ENCODE data around the gene VWA8.

VWA8 gene

DNA sequence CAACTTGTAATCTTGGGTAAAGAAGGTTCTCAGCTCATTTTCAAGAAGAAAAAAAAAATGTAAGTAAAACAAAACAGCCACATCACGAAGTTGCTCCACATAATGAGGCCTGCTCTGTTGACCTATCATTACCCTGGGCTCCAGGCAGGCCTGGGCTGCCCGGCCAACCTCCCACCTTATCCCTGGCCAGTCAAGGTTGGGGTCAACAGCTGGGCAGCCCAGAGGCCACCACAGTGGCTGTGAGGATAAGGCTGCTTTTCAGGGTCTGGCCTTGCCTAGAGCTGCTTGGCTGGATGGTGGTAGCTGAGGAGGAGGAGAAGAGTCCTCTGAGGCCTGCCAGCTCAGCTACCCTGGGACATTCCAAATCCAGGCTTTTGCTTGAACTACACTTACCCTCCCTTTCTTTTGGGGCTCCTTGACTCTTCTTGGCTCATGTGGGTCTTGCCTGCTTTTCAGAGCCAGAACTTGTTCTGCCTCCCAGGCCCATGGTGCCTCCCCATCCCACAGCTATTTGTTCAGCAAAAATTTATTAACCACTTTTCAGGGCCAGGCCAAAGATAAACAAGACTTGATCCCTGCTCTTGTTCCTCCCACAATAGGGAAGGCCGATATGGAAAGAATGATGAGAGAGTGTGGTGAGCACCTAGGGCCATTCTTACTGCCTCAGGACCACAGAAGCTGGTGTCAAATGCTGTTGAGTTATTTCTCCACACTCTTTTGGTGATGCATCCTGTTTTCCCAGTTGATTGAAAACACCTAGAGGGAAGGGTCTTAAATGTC lies 401.9 kb downstream of the VWA8 start:
- Histone ChIP-seq H3K27ac (no peak overlapping the region), H3K9me3 (no peaks in the 10 kb centered on the region), H3K4me1 (peaks cover 0 to 12% (median 0%) of the 10 kb centered on the region in 4 donors), H3K36me3 (no peaks in the 10 kb centered on the region), H3K27me3 (no peaks in the 10 kb centered on the region), H3K4me3 (no peak overlapping the region)
- TF ChIP-seq, protein P1, sequence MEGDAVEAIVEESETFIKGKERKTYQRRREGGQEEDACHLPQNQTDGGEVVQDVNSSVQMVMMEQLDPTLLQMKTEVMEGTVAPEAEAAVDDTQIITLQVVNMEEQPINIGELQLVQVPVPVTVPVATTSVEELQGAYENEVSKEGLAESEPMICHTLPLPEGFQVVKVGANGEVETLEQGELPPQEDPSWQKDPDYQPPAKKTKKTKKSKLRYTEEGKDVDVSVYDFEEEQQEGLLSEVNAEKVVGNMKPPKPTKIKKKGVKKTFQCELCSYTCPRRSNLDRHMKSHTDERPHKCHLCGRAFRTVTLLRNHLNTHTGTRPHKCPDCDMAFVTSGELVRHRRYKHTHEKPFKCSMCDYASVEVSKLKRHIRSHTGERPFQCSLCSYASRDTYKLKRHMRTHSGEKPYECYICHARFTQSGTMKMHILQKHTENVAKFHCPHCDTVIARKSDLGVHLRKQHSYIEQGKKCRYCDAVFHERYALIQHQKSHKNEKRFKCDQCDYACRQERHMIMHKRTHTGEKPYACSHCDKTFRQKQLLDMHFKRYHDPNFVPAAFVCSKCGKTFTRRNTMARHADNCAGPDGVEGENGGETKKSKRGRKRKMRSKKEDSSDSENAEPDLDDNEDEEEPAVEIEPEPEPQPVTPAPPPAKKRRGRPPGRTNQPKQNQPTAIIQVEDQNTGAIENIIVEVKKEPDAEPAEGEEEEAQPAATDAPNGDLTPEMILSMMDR (IDR thresholded peaks at IDR 0.05) = no peak
- intact Hi-C loops (cut with DNase I; ENCODE audit: low total_unique reads) = no loop called here
- no peak for DNase-seq

DNA sequence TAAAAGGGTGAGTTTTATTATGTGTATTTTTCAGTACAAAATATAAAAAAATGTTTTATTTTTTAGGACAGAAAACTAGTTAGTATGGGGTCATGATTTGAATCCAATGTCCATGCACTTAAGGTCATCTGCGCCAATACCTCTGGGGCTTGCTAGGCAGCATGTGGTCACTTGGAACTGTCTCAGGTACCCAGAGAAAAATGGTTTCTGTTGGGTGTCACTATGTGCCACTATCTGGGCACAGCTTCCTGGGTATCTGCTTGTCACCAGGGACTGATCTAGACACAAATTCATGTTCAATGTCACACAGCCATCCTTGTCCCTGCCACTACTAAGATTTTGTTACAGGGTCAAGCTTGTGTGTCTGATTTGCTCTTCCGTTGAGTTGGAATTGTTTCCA lies 403.2 kb downstream of the VWA8 start:
- TF ChIP-seq, protein P1 (IDR thresholded peaks at IDR 0.05) = no peak
- Histone ChIP-seq H3K36me3 (no peaks in the 10 kb centered on the region), H3K4me1 (peaks cover 0 to 12% (median 0%) of the 10 kb centered on the region in 4 donors), H3K27ac (no peak overlapping the region), H3K27me3 (no peaks in the 10 kb centered on the region), H3K4me3 (no peak overlapping the region), H3K9me3 (no peaks in the 10 kb centered on the region)
- no peak for DNase-seq
- intact Hi-C loops (cut with DNase I; ENCODE audit: low total_unique reads) = no loop called here

DNA sequence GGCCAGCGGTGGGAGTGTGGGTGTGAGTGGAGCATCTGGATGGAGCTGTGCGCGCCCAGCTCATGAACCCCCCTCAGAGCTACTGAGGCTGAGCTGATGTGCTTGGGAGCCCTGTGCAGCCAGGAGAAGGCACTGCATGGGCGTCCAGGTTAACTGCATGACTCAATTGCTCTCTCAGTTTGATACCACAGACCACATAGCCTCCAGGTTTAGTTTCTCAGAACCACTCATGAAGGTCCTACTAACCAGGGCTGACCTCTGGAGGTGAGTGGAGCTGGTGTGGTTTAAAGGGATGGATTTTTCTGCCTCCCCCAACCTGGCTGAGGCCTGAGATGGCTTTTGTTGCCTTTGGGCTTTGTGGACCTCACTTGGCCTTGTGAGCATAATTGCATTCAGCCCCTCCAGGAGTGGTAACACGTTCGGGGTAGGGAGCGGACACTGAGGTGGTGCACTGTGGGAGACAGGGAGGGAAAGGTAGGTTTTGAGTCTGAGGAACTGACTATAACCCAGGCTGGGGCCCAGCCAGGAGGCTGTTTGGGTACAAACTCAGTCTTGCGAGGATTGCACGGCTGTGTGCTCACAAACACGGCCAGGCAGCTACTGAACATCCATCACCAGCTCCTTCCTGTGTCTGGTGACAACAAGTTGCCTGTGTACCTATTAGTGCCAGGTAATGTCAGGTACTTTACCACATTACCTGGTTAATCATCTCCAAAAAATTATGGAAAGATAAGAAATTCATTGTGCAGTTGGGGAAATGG lies 406.1 kb downstream of the VWA8 start:
- intact Hi-C loops (cut with DNase I; ENCODE audit: low total_unique reads) = no loop called here
- Histone ChIP-seq H3K9me3 (no peaks in the 10 kb centered on the region), H3K4me1 (no peaks in the 10 kb centered on the region), H3K36me3 (no peaks in the 10 kb centered on the region), H3K4me3 (no peak overlapping the region), H3K27me3 (no peaks in the 10 kb centered on the region), H3K27ac (no peak overlapping the region)
- TF ChIP-seq, protein P1 (IDR thresholded peaks at IDR 0.05) = no peak
- no peak for DNase-seq

DNA sequence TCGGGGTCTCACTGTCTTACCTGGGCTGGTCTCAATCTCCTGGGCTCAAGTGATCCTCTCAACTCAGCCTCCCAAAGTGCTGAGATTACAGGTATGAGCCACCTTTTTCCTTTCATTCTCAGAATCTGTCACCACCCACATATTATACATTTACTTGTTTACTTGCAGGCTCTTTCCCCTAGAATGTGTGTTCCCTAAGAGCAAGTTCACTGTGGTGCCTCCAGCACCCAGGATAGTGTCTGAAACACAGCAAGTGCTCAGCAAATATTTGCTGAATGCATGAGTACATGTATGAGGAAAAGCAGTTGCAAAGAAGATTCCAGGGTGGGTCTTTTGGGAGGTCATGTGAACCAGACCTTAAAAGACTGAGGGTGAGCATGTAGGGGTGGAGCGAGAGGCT lies 406.7 kb downstream of the VWA8 start:
- no peaks in the 10 kb centered on the region for H3K9me3 ChIP-seq
- H3K27ac ChIP-seq = no peak overlapping the region
- TF ChIP-seq, protein P1 (IDR thresholded peaks at IDR 0.05) = no peak
- no peaks in the 10 kb centered on the region for H3K36me3 ChIP-seq
- no peak overlapping the region for H3K4me3 ChIP-seq
- no peak for DNase-seq
- H3K4me1 ChIP-seq = no peaks in the 10 kb centered on the region
- intact Hi-C loops (cut with DNase I; ENCODE audit: low total_unique reads) = no loop called here
- no peaks in the 10 kb centered on the region for H3K27me3 ChIP-seq

DNA sequence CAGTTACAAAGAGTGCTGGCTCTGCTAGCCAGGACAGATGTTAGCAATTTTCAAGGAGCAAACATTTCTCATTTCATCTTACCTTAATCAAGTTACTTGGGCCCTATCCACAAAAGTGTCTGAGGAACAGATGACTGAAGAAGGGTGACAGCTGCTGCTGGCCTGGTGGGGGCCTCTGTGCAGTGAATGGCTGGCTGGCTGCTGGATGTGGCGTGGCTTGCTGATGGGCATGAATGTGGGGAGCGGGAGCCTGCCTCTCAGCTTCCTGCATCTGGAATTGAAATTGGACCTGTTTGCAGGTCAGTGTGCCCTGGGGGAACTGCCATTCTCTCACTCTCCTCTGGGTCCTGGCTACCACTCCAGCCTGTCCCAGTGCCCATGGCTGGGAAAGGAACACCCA lies 408.9 kb downstream of the VWA8 start:
- Histone ChIP-seq H3K27ac (no peak overlapping the region), H3K4me1 (peaks cover 0 to 13% (median 10%) of the 10 kb centered on the region in 4 donors), H3K36me3 (no peaks in the 10 kb centered on the region), H3K4me3 (no peak overlapping the region), H3K27me3 (no peaks in the 10 kb centered on the region), H3K9me3 (no peaks in the 10 kb centered on the region)
- intact Hi-C loops (cut with DNase I; ENCODE audit: low total_unique reads) = no loop called here
- TF ChIP-seq, protein P1 (IDR thresholded peaks at IDR 0.05) = no peak
- DNase-seq = no peak

Measured in tibial artery (tissue), 4 donors.